GM12892 (cell line): ENCODE measurements around the gene OPCML.

Source experiments
- POLR2A ChIP-seq: IDR thresholded peaks from 2 replicates; pipeline ENCODE4 v1.6.1; 2011; ENCODE audit warnings: low read depth, low read length, control low read depth
- POLR2AphosphoS5 ChIP-seq: IDR thresholded peaks from 2 replicates; pipeline ENCODE4 v1.6.1; 2011; ENCODE audit warnings: low read depth, low read length, control low read depth

GRCh38 chr11:133477251-133477625 lies 55.1 kb downstream of the OPCML start:
- no peak for TF ChIP-seq POLR2A
- TF ChIP-seq POLR2AphosphoS5 = no peak
